IMR-90 (cell line): ENCODE measurements around the gene PANK4.

ENCODE experiments used
- CTCF ChIP-seq: conservative IDR thresholded peaks from 2 replicates; pipeline ENCODE4 v1.5.1; 2012; ENCODE audit warnings: mild to moderate bottlenecking, low read depth, low read length, improper control_type of control experiment
- ELK1 ChIP-seq: fragments of 150-350 bp; IDR thresholded peaks from 2 replicates; pipeline ENCODE4 v1.6.1; 2016; ENCODE audit warnings: low read depth, mild to moderate bottlenecking, low read length, moderate library complexity, borderline replicate concordance
- FOS ChIP-seq: fragments of 150-350 bp; IDR thresholded peaks from 2 replicates; pipeline ENCODE4 v1.6.1; 2016; ENCODE audit warnings: low read depth, low read length
- MXI1 ChIP-seq: IDR thresholded peaks from 2 replicates; pipeline ENCODE4 v1.6.1; 2012; ENCODE audit warnings: low read depth, mild to moderate bottlenecking, low read length, moderate library complexity, borderline replicate concordance
- NFE2L2 ChIP-seq: fragments of 150-350 bp; IDR thresholded peaks from 2 replicates; pipeline ENCODE4 v1.6.1; 2016; ENCODE audit warnings: low read depth, mild to moderate bottlenecking, low read length
- POLR2A ChIP-seq: IDR thresholded peaks from 2 replicates; pipeline ENCODE4 v1.6.1; 2012; ENCODE audit warnings: mild to moderate bottlenecking, low read depth, low read length
- RCOR1 ChIP-seq: IDR thresholded peaks from 2 replicates; pipeline ENCODE4 v1.6.1; 2012; ENCODE audit warnings: mild to moderate bottlenecking, low read length, improper control_type of control experiment; ENCODE audit not compliant: insufficient replicate concordance
- SMC3 ChIP-seq: fragments of 150-350 bp; IDR thresholded peaks from 2 replicates; pipeline ENCODE4 v1.6.1; 2016; ENCODE audit warnings: low read depth, mild to moderate bottlenecking, antibody characterized with exemption, low read length, moderate library complexity

- TF ChIP-seq NFE2L2 (no peak), FOS (no peak), CTCF (no peak), POLR2A (no peak), SMC3 (no peak), ELK1 (no peak), RCOR1 (no peak), MXI1 (no peak)
Measured at GRCh38 chr1:2483026-2483425, 43.4 kb downstream of the PANK4 start.
